GM18508 (cell line): ENCODE results near the gene TAL1.
"Not testable (repeated sequence)": the region's sequence is repeated elsewhere in the genome, so short reads cannot be mapped to it uniquely, and the experiment has no call there.

Source experiments
- ATAC-seq: cut with Tn5 transposase; IDR thresholded peaks from one replicate; pipeline ENCODE4 v1.9.1; 2021; ENCODE audit warnings: moderate number of reproducible peaks; ENCODE audit not compliant: insufficient read depth, unreplicated experiment

Gene TAL1

GRCh38 chr1:47232187-47232874 is at the start of gene TAL1:
Gene TAL1 (minus strand): TSS chr1:47232225. CDS start chr1:47225888, 6,337 bp downstream.
- ATAC-seq, result no peak

DNA sequence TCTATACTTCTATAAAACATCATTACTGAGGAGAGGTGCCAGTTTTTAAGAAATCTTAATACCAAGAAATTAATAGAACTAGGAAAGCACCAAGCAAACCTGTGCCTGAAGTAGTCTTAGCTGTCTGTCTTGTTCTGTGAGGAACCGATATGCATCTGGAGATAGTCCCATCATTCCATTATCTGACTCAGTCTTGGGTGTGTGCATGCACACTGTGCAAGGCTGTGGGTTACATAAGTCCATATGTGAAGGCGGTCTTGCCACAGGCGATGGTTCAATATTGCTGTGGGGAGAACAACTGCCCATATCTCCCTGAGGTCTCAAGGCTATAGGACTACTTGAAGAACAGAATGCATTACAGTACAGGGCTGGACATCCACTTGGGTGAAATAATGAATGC is 48.1 kb upstream of the TAL1 start:
- no peak for ATAC-seq

DNA sequence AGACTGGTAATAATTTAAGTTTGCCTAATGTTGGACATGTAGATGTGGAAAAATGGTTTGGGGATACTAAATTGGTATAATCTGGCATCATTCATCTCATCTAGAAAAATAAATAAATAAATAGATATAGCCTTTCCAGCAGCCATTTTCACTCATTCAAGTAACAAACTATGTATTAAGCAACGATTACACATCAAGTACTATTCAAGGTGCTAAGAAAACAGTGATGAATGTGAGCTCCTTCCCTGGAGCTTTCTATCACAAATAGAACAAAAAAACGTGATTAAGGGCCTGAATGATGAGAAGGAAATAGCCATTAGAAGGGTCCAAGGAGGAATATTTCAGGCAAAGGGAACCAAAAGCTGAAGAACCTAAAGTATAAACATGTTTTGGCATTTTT is 44.8 kb upstream of the TAL1 start:
- no peak for ATAC-seq

DNA sequence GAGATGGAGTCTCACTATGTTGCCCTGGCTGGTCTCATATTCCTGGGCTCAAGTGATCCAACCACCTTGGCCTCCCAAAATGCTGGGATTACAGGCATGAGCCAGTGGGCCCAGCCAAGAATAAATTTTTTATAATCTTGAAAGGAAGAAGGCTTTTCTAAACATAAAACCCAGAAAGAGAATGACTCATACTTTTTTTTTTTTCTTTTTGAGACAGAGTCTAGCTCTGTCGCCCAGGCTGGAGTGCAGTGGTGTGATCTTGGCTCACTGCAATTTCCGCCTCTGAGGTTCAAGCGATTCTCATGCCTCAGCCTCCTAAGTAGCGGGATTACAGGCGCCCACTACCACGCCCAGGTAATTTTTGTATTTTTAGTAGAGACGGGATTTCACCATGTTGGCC is 43.8 kb upstream of the TAL1 start:
- ATAC-seq, result not testable (repeated sequence)

- ATAC-seq, result not testable (repeated sequence)
Observed at GRCh38 chr1:47265529-47265928, 33.5 kb upstream of the TAL1 start.

DNA sequence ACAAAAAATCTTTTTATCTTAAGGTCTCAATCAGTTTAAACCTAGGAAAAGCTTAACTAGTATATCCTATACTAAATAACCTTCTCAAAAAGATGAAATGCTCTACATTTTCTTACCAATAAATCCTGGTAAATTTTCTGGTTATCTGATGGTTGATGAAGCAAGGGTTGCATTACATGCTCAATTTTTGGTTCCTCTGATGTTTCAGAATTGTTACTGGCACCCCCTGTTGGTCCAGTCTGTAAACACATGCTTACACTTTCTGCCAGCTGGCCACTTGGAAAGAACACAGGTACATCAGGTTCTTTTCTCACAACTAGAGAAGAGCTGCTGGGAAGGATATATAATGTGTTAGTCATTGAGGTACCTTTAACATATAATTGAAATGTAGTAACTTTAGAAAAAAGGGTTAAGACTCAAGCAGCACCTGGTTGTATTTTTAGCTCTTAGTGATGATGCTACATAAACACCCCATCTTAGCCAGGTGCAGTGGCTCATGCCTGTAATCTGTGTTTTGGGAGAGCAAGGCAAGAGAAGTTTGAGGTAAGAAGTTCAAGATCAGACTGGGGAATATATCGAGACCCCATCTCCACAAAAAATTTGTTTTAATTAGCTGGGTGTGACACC is 30.9 kb upstream of the TAL1 start:
- no peak for ATAC-seq

- no peak for ATAC-seq
Observed at GRCh38 chr1:47257224-47257623, 25.2 kb upstream of the TAL1 start.

GRCh38 chr1:47252795-47253194 is 20.8 kb upstream of the TAL1 start:
- no peak for ATAC-seq

DNA sequence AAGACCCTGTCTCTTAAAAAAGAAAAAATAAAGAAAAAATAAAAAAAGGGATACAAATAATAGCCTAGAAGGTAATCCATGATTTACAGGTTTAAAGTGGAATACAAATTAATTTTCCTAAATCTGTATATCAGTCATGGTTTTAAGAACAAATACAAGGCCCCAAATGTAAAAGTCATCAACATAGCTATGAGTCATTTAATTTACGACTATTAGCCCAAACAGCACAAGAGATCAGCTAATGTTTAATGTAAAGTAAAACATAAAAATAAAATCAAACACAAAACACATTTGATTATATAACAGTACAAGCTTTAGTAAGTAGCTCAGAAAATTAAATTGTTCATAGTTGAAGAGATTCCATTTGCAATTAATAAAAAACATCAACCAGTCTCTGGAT is 20.3 kb upstream of the TAL1 start:
- ATAC-seq, result no peak

GRCh38 chr1:47249755-47250154 is 17.7 kb upstream of the TAL1 start:
- no peak for ATAC-seq

- ATAC-seq, result no peak
Observed at GRCh38 chr1:47244339-47244862, 12.4 kb upstream of the TAL1 start.

- no peak for ATAC-seq
Observed at GRCh38 chr1:47243910-47244309, 11.9 kb upstream of the TAL1 start.

GRCh38 chr1:47241114-47242113 is 9.4 kb upstream of the TAL1 start:
- no peak for ATAC-seq

DNA sequence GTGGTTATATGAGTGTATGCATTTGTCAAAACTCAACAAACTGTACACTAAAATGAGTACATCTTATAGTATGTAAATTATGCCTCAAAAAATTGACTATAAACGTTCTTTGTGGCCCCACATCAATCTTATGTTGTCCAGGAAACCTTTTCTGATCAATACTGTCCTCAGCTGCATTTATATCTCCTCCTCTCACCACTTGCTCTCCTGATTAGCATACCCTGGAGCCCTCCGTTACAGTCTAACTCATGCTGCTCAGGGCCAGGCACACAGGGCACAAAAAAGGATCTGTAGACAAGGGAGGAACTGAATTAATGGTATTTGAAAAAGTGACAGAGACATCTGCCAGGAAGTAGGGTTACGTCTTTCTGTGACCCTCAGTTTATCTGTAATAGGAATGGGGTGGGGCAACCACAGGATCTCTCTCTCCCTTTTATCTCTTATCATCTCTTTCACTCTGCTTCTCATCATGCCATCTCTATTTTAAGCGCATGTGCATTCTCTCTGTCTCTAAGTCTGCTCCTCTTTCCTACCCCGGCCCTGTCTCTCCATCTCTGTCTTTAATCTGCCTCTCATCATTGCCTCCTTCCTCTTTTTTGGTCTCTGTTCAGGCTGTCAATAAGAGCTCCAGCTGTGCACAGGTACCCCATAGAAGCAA is 7.0 kb upstream of the TAL1 start:
- no peak for ATAC-seq

DNA sequence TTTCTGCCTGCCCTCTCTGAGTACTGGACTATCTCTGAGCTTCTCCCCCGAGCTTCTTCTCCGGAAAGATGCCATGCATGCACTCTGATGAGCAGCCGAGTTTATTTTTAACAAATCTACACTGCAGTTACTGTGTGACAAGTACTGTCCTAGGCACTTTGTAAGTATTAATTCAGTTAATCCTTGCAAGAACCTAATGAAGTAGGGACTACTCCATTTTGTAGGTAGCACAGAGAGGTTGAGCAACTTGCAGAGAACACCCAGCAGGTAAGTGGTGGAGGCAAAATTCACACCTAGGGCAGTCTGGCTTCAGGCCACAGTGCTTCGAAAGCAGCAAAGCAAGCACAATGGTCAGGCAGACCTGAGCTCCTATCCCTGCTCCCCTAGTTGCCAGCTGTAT is 3.8 kb upstream of the TAL1 start:
- ATAC-seq, result no peak

DNA sequence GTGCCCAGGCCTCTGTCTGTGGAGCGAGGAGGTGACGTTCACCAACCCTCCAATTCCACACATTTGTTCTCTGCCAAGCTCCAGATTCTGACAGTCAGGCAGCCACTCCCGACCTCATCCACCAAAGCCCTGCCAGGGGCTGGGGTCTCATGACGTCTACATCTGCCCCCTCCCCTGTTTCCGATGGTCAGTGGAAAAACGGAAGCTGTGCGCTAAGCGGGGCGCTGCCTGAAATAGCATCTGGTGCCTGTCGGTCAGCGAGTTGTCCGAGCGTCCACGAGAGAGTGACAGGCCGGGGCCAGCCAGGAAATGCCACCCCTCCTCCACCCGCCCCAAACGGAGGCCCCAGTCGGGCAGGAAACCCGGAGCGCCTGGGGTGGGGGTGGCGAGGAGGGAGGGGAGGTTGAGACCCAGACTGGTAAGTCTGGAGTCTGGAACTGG is 3.2 kb upstream of the TAL1 start:
- no peak for ATAC-seq

DNA sequence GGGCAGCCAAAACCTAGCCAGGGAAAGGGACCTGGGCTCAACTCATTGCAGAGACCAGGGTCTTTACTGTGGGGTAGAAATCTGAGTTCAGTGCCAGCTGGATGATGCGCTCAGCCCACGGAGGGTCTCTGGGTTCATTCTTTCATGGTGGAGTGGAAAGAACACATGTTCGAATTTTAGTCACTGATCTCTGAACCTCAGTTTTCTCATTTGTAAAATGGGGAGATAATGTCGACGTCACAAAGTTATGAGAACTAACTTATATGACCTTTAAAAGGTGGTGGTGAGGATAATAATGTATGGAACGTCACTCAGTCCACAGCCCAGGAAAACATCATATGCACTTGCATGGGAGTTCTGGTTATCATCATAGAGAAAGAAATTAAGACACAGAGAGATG is 1.2 kb upstream of the TAL1 start:
- ATAC-seq, result no peak

DNA sequence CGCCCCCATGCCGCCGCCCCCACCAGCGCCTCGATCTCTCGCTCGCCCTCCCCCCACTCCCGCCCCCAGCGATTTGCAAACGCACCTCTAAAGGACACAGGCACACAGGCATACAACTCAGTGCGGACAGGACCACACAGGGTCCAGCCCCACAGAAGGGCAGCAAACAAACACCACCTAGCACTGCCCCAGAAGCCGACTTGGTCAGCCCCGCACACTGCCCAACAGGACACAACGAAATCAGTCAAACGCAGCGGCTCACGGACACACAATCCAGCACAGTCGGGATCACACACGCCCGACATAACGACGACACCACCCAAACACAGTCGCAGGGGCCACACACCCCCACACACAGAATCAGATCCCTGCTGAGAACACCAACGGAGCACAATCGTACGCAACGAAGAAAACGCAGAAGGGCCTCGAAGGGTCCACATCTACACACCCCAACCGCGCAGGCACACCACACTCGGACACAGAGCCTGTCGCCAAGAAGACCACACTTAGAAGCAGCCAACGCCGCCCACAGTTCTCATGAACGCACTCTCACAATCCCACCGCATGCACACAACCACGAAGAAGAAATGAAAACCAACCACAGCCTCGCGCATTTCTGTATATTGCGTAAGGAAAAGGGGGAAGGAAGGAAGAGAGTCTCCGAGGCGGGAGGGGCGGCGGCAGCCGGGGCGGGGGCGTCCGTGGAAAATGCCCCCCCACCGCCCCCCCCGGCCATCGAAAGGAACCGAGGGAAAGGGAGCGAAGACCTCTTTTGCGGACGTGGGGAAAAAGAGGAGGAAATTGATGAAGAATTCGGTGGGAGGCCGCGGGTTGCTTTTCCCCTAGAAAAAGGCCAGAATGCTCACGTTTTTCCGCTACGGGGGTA is 481 bp downstream of the TAL1 start:
- no peak for ATAC-seq

GRCh38 chr1:47230692-47231300 is 1.2 kb downstream of the TAL1 start:
- no peak for ATAC-seq
